GM18951 (cell line): ENCODE results near the gene GSE1.

Source experiments
- POLR2A ChIP-seq: IDR thresholded peaks from 4 replicates; pipeline ENCODE4 v1.6.1; 2011; ENCODE audit warnings: mild to moderate bottlenecking; ENCODE audit not compliant: insufficient read length, insufficient read depth; ENCODE audit errors: extremely low read depth
- in situ Hi-C: fragments of 300-500 bp; cut with MboI; formaldehyde crosslinking; loops from one replicate; pipeline ENCODE4 v1.12.0; 2022; ENCODE audit warnings: low sequenced_read_pairs, mixed read lengths, inconsistent platforms; ENCODE audit not compliant: unreplicated experiment

Gene GSE1

DNA sequence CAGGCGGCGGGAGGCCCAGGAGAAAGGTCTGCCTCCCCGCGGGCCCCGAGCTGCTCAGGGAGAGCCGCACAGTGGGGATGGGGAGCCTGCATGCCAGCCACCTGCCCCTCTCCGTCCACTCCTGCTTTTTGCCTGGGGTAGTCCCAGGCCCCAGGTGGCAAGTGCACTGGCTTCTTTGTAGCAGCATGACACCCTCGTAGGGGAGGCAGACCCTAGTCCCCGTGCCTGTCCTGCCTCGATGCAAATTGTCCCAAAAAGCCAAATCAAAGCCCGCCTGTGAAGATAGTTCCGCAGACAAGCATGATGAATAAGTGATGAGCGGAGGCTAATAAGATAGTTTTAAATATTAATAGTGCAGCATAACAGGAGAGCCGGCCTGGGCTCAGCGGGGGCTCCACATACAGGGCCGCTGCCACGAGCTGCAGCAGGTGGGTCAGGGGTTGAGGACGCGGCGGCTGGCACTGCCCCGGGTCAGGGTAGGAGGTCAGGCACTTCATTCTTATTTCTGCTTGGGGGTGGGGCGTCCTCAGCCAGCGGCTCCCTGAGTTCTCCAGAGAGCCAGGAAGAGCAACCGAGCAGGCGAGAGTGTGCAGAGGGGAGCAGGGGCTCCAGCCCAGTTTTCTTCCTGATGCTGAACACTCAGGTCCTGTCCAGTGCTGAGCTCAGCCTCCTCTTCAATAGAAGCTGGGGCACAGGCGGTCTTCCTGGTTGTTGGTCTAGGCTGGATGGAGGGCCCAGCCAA, 48.8 kb downstream of the GSE1 start:
- TF ChIP-seq POLR2A = no peak
- in situ Hi-C loops = no loop called here

DNA sequence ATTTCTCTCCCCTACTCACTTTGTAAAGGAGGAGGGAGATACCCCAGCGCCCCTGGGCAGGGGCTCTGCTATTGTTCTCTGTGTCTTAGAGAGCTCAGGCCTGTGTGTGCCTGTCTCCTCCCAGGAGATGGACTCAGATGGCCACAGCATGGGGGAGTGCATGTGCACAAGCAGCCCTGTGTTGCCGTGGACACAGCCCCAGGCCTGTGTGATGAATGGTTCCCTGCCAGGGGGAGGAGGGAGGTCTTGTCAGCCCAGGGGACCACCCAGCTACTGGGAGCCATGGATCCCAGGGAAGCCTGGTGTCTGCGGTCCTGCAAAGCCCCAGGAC, 49.3 kb downstream of the GSE1 start:
- no peak for TF ChIP-seq POLR2A
- in situ Hi-C loops = no loop called here

DNA sequence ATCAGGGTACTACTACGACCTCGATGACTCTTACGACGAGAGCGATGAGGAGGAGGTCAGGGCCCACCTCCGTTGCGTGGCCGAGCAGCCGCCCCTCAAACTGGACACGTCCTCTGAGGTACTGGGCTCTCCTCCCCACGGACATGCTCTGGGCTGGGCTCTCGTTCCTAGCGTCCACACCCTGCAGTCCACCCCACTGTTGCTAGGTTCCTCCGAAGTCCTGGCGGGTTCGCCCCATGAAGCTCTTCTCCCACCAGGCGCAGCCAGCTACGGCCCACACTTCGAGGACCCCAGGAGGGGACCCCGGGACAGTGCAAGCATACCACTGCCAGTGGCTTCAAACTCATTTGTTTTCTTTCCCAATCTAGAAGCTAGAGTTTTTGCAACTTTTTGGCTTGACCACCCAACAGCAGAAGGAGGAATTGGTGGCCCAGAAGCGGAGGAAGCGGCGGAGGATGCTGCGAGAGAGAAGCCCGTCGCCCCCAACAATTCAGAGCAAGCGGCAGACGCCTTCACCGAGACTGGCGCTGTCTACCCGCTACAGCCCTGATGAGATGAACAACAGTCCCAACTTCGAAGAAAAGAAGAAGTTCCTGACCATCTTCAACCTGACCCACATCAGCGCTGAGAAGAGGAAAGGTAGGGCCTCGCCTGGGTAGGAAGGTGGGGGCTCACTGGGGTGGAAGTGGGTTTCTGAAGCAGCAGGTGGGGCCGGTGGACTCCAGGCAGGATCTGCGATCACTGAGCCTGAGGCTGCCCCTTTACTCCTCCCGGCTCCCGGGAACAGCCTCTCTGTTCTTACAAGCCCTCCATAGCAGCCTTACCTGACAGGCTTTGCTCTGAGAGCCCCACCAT, 50.1 kb downstream of the GSE1 start:
- in situ Hi-C loops = no loop called here

DNA sequence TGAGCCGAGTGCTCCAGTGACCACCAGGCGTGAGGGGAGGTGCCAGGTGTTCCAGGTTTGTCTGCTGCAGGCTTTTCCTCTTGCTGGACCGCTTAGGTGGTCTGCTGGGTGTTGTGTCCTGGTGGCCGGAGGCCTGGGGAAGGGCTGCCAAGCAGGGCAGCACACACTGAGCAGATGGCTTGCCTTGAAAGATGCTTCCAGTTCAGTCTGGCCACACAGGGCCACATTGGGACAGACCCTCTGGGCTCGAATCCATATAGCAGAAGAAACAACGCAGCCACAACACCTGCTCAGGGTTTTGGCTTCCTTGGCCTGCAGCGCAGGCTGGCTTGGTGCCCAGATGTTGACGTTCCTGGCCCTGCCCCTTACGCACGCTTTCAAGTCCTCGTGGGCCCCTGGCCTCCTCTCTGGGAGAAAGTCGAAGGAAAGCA, 50.8 kb downstream of the GSE1 start:
- TF ChIP-seq POLR2A = no peak

More for the DNA sequence above, 50.1 kb downstream of the GSE1 start:
- TF ChIP-seq POLR2A = no peak

DNA sequence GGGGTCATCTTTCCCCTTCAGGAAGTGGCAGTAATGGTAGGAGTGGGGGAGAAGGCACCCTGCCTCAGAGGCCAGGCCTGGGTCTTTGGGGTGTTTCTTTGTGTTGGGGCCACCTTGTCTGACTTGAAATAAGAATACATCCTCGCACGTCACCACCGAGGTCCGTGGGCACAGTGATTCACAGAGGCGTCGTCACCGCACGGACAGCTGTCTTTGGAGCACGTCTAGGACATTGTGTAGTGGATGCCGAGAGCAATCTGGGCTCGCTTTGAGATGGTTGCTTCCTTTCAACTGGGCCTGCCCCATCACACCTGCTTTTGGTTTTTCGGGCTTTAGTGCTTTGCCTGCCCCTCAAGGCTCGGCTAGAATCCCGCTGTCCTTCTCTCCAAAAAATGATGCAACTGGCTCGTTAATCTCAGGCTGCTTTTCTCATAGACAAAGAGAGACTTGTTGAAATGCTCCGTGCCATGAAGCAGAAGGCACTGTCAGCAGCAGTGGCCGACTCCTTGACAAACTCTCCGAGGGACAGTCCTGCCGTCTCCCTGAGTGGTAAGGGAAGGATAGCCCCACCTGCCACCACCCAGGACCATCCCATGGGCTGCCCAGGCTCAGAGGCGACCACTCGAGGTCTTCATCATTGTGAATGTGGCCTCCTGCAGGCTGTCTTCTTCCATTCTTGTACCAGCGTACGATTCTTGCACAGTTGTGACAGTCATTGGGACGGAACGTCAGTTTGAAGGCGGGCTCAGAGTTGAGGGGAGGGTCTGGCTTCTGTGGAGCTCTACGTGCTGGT, 51.7 kb downstream of the GSE1 start:
- in situ Hi-C loops = no loop called here

More for the DNA sequence above, 50.8 kb downstream of the GSE1 start:
- in situ Hi-C loops = no loop called here

DNA sequence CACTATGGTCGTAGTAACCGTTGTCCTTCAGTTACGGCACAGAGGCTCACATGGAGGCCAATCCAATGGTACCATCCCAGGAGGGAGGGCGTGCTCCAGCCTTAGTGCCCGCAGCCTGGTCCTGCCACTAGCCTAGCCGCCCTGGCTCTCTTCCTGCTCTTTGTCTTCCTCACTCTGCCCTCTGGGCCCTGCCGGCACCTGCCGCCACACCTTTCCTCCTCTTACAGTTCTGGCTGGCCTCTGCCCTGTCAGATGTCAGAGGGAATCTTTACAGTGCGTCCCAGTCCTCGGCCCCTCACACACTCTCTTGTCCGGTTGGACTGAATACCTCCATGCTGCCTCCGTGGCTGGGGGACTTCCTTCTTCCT, 52.2 kb downstream of the GSE1 start:
- in situ Hi-C loops = no loop called here
- no peak for TF ChIP-seq POLR2A

More for the DNA sequence above, 51.7 kb downstream of the GSE1 start:
- no peak for TF ChIP-seq POLR2A

DNA sequence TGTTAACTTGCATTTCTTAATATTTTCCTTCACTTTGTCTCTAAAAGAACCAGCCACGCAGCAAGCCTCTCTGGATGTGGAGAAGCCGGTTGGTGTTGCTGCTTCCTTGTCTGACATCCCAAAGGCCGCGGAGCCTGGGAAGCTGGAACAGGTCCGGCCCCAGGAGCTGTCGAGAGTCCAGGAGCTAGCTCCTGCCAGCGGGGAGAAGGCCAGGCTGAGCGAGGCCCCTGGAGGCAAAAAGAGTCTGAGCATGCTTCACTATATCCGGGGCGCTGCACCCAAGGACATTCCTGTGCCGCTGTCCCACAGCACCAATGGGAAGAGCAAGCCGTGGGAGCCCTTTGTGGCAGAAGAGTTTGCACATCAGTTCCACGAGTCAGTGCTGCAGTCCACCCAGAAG, 52.8 kb downstream of the GSE1 start:
- in situ Hi-C loops = no loop called here
- TF ChIP-seq POLR2A = no peak

DNA sequence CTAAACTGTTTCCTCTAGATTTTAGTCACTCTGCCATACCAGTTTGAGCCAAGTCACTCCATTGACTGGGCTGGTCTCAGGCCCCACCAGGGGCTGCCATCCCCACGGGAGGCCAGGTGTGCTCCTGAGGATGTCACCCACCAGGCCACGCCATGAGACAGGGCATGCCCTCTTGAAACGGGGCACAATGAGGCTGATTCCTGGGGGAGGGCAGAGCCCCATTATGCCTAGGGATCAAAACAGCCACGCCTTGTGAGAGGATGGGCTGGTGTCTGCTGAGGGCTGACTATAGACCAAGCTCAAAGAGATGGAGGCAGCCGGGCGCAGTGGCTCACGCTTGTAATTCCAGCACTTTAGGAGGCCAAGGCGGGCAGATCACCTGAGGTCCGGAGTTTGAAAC, 54.1 kb downstream of the GSE1 start:
- no peak for TF ChIP-seq POLR2A
- in situ Hi-C loops = no loop called here

DNA sequence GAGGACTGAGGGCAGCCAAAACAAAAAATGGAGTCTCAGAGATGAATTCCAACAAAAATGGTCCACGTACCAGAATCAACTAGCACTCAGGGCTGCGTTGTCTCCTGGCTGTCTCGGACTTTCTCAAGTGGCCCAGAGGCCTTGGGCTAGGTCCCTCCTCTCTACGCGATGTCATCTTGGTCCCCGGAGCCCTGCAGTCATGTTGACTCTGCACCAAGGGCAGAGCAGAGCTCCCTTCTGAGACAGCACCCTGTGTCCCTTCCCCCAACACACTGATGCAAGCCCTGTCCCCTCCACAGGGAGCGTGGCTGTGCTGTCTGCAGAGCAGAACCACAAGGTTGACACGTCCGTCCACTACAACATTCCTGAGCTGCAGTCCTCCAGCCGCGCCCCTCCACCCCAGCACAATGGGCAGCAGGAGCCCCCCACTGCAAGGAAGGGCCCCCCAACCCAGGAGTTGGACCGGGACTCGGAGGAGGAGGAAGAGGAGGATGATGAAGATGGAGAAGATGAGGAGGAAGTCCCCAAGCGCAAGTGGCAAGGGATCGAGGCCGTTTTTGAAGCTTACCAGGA, 54.8 kb downstream of the GSE1 start:
- TF ChIP-seq POLR2A = no peak
- in situ Hi-C loops = no loop called here

DNA sequence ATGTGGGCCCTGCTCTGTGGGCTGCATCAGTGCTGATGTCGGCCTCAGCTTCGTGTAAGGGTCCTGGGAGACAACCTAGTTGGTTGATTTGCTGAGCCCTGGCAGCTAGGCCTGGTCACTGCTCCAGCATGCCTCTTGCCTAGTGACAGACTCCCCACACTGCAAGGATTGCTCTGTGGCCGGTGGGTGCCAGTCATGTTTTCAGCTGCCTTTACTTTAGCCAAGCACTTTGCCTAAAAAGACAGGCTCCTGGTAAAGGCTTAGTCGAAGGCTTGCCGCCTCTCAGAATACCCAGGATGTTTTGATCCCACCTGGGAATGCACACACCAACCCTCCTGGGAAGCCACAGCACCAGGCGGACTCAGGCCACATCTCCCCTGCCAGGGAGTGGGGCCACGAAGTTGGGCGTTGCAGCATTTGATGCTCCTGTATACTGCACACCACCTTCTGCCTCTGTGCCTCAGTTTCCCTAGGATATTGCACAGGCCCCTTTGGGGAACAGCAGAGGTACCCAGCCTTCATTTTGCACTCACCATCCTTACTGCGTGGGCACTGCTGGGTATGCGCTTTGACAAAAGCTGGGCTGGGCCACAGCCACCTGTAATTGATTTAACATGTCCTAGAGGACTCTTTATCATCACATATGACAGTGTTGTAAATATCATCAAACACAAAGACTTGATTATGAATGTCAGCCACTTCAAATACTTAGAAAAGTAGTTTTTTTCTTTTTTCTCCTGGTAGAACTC, 55.7 kb downstream of the GSE1 start:
- no peak for TF ChIP-seq POLR2A
- in situ Hi-C loops = no loop called here

DNA sequence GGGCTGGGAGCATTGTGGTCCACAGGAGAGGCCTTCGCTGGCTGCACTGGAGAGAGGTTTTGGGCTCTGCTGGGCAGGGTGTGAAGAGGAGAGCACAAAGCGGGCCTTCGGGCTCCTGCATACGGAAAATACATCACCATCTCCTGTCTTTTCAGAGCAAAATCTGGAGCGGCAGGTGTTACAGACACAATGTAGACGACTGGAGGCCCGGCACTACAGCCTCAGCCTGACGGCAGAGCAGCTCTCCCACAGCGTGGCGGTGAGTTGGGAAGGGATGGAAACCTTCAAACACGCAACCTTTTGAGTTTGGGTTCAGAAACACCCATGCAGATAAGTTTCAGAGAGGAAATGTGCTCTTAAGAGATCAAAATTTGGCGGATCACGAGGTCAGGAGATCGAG, 57.7 kb downstream of the GSE1 start:
- TF ChIP-seq POLR2A = no peak
- in situ Hi-C loops = no loop called here
